ENCODE measurements around the gene FRMD6. TPM values are rescaled to one million over a fixed set of nuclear protein-coding genes. Genes with fewer than 3 reads are reported as not detected.

FRMD6 gene
- total RNA-seq, 2 donors from 2014 or later: 12.1 to 14.8 TPM

DNA sequence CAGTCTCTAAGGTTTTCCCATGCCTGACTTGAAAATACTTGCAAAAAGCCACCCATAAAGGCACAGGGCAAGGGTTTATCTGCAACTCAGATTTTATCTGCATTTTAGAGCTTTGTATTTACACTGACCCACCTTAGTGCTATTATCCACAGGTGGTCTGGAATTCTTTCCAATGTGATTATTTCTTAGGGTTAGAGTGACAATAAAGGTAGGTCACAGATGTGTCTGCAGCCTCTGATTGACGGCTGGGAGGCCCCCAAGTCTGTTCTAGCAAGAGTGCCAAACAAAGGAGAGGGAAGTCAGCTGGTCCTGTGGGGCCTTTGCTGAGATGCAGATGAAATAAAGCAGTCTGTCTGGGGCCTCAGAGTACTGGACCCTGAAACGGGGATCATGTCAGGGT lies 64.0 kb downstream of the FRMD6 start:
- peak overlapping the region; percentile 13 for H3K4me3 Mint-ChIP-seq
- H3K27ac Mint-ChIP-seq: peak overlapping the region; percentile 63
- no peak overlapping the region for H3K27ac ChIP-seq (ENCODE audit: low read depth, low read length)

DNA sequence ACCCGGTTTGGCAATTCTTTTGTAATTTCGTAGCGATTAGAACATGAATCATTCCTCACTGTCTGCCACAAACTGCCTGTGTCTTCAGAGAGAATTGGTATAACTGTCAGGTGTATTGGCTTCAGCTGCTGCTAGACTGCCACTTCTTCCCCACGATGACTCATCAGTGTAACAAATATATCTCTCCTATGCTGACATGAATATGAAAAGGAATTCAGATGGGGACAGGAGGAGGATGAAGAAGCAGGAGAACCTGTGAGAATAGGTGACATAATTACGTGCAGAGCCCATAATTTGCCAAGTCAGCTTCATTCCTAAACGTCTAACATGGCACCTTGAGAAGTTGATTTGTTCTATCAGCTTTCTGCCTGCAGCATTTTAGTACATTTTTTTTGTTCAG lies 64.9 kb downstream of the FRMD6 start:
- TF ChIP-seq, protein P1, sequence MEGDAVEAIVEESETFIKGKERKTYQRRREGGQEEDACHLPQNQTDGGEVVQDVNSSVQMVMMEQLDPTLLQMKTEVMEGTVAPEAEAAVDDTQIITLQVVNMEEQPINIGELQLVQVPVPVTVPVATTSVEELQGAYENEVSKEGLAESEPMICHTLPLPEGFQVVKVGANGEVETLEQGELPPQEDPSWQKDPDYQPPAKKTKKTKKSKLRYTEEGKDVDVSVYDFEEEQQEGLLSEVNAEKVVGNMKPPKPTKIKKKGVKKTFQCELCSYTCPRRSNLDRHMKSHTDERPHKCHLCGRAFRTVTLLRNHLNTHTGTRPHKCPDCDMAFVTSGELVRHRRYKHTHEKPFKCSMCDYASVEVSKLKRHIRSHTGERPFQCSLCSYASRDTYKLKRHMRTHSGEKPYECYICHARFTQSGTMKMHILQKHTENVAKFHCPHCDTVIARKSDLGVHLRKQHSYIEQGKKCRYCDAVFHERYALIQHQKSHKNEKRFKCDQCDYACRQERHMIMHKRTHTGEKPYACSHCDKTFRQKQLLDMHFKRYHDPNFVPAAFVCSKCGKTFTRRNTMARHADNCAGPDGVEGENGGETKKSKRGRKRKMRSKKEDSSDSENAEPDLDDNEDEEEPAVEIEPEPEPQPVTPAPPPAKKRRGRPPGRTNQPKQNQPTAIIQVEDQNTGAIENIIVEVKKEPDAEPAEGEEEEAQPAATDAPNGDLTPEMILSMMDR (conservative IDR thresholded peaks at IDR 0.05): no peak
- H3K27ac ChIP-seq (ENCODE audit: low read depth, low read length): no peak overlapping the region
- H3K9me3 Mint-ChIP-seq: no peaks in the 10 kb centered on the region
- 73 to 83% methylated on average over 4 to 6 of the region's 6 CpGs for WGBS, 2 experiments (ENCODE audit: insufficient coverage in 1 of 2, insufficient read length in 1 of 2)
- no peaks in the 10 kb centered on the region for H3K27me3 Mint-ChIP-seq (ENCODE audit: insufficient read depth)
- no peaks in the 10 kb centered on the region for H3K27me3 ChIP-seq (ENCODE audit: control insufficient read depth, insufficient read depth, low read length, poor library complexity, severe bottlenecking)
- H3K4me3 Mint-ChIP-seq: no peak overlapping the region
- peaks cover 34% of the 10 kb centered on the region for H3K36me3 Mint-ChIP-seq (ENCODE audit: low read depth)
- peaks cover 9% of the 10 kb centered on the region for H3K4me1 ChIP-seq (ENCODE audit: control insufficient read depth, insufficient read depth, low read length)
- H3K4me1 Mint-ChIP-seq: peaks cover 22% of the 10 kb centered on the region
- no peak for DNase-seq
- no peak overlapping the region for H3K4me3 ChIP-seq (ENCODE audit: low read length)
- H3K9ac ChIP-seq (ENCODE audit: extremely low read depth, low read length, poor library complexity, severe bottlenecking): no peak overlapping the region
- H3K9me3 ChIP-seq (ENCODE audit: control insufficient read depth, low read length): no peaks in the 10 kb centered on the region
- H3K36me3 ChIP-seq (ENCODE audit: control insufficient read depth, insufficient read depth, low read length): peaks cover 56% of the 10 kb centered on the region
- H3K27ac Mint-ChIP-seq: no peak overlapping the region

More for the DNA sequence above, 64.0 kb downstream of the FRMD6 start:
- peaks cover 9% of the 10 kb centered on the region for H3K4me1 ChIP-seq (ENCODE audit: control insufficient read depth, insufficient read depth, low read length)
- H3K36me3 ChIP-seq (ENCODE audit: control insufficient read depth, insufficient read depth, low read length): peaks cover 55% of the 10 kb centered on the region
- no peak overlapping the region for H3K4me3 ChIP-seq (ENCODE audit: low read length)
- H3K9me3 ChIP-seq (ENCODE audit: control insufficient read depth, low read length): no peaks in the 10 kb centered on the region
- TF ChIP-seq, protein P1 (conservative IDR thresholded peaks at IDR 0.05): no peak
- H3K9me3 Mint-ChIP-seq: no peaks in the 10 kb centered on the region
- H3K36me3 Mint-ChIP-seq (ENCODE audit: low read depth): peaks cover 29% of the 10 kb centered on the region
- 64% methylated on average over 2 of the region's 2 CpGs; no CpG with 5 or more reads in 1 of the 2 experiments for WGBS, 2 experiments (ENCODE audit: insufficient coverage in 1 of 2, insufficient read length in 1 of 2)
- DNase-seq: peak; percentile 57
- H3K27me3 Mint-ChIP-seq (ENCODE audit: insufficient read depth): no peaks in the 10 kb centered on the region
- peaks cover 22% of the 10 kb centered on the region for H3K4me1 Mint-ChIP-seq
- H3K27me3 ChIP-seq (ENCODE audit: control insufficient read depth, insufficient read depth, low read length, poor library complexity, severe bottlenecking): no peaks in the 10 kb centered on the region
- no peak overlapping the region for H3K9ac ChIP-seq (ENCODE audit: extremely low read depth, low read length, poor library complexity, severe bottlenecking)

DNA sequence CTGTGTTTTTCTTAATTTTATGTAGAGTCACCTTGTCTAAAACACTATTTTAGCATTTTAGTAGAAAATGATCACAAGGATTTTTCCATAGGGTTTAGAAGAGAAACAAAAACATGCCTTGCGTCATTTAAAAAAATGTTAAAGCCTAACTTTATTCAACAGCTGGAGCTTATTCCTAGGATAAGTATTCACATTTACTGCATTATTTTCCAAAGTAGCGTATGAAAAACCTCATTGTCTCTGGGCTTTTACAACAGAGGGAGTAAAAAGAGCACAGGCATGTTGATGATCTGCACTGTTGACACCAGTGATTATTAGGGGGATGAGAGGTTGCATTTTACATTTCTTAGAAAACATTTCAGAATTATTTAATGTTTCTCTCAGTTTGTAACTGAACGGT lies 66.1 kb downstream of the FRMD6 start:
- H3K9ac ChIP-seq (ENCODE audit: extremely low read depth, low read length, poor library complexity, severe bottlenecking): no peak overlapping the region
- H3K27me3 Mint-ChIP-seq (ENCODE audit: insufficient read depth): no peaks in the 10 kb centered on the region
- no peak overlapping the region for H3K27ac ChIP-seq (ENCODE audit: low read depth, low read length)
- H3K9me3 Mint-ChIP-seq: no peaks in the 10 kb centered on the region
- H3K4me1 ChIP-seq (ENCODE audit: control insufficient read depth, insufficient read depth, low read length): peaks cover 9% of the 10 kb centered on the region
- TF ChIP-seq, protein P1 (conservative IDR thresholded peaks at IDR 0.05): no peak
- WGBS, 2 experiments (ENCODE audit: insufficient coverage in 1 of 2, insufficient read length in 1 of 2): 92 to 100% methylated on average over 1 to 3 of the region's 3 CpGs
- peaks cover 41% of the 10 kb centered on the region for H3K36me3 Mint-ChIP-seq (ENCODE audit: low read depth)
- no peak overlapping the region for H3K27ac Mint-ChIP-seq
- H3K27me3 ChIP-seq (ENCODE audit: control insufficient read depth, insufficient read depth, low read length, poor library complexity, severe bottlenecking): no peaks in the 10 kb centered on the region
- DNase-seq: no peak
- H3K4me1 Mint-ChIP-seq: peaks cover 22% of the 10 kb centered on the region
- no peaks in the 10 kb centered on the region for H3K9me3 ChIP-seq (ENCODE audit: control insufficient read depth, low read length)
- H3K4me3 ChIP-seq (ENCODE audit: low read length): no peak overlapping the region
- H3K36me3 ChIP-seq (ENCODE audit: control insufficient read depth, insufficient read depth, low read length): peaks cover 54% of the 10 kb centered on the region
- H3K4me3 Mint-ChIP-seq: no peak overlapping the region
